SK-N-SH treated with all-trans-retinoic acid at 6 μM for 48 hours (cell line): Measurements from ENCODE around the gene LRR1.

Experiments
- BACH2 ChIP-seq: fragments of 250-450 bp; sonication (Bioruptor Pico); IDR thresholded peaks from 2 replicates; pipeline ENCODE4 v1.9.0; 2021; ENCODE audit warnings: mild to moderate bottlenecking, borderline replicate concordance
- TOX ChIP-seq: fragments of 250-450 bp; sonication (Bioruptor Pico); IDR thresholded peaks from 2 replicates; pipeline ENCODE4 v1.8.0; 2021; ENCODE audit warnings: mild to moderate bottlenecking, moderate library complexity, borderline replicate concordance
- ZFP30 ChIP-seq: fragments of 450-650 bp; formaldehyde crosslinking; IDR thresholded peaks from 2 replicates; pipeline ENCODE4 v1.5.0; 2022; ENCODE audit warnings: mild to moderate bottlenecking, moderate library complexity

DNA sequence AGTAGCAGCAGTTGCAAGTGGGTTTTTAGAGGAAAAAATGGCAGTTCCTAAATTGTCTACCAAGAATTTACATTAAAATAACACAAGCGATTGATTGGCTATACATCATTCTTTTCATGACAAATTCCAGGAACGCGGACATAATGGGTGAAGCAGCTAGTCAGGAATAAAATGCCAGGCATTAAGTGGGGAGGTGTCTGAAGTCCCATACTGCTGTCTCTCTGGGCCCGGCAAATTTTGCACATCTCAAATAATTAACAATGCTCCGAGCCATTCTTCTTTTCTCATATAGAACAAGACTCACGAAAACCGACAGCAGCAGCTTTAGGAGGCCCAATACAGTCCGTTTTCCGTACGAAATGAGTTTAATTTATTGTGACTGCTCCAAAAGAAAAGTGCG, 21.0 kb downstream of the LRR1 start:
- TF ChIP-seq TOX (CRISPR knock-in tag) (no peak), BACH2 (CRISPR knock-in tag) (no peak), ZFP30 (CRISPR knock-in tag) (no peak)
